HTR-8/SVneo (cell line): ENCODE measurements around the gene GOLGA6L7.
"Not testable (repeated sequence)": the region's sequence is repeated elsewhere in the genome, so short reads cannot be mapped to it uniquely, and the experiment has no call there.

Experiments
- DNase-seq: peaks from one replicate; pipeline ENCODE4 v3.0.0; 2011; ENCODE audit warnings: low spot score, mixed read lengths; ENCODE audit not compliant: insufficient read length
- FAIRE-seq: peaks from 2 replicates; lab custom pipeline; 2011; peaks lifted over from hg19 to GRCh38; lab: Jason Lieb, UNC

GOLGA6L7 gene, protein sequence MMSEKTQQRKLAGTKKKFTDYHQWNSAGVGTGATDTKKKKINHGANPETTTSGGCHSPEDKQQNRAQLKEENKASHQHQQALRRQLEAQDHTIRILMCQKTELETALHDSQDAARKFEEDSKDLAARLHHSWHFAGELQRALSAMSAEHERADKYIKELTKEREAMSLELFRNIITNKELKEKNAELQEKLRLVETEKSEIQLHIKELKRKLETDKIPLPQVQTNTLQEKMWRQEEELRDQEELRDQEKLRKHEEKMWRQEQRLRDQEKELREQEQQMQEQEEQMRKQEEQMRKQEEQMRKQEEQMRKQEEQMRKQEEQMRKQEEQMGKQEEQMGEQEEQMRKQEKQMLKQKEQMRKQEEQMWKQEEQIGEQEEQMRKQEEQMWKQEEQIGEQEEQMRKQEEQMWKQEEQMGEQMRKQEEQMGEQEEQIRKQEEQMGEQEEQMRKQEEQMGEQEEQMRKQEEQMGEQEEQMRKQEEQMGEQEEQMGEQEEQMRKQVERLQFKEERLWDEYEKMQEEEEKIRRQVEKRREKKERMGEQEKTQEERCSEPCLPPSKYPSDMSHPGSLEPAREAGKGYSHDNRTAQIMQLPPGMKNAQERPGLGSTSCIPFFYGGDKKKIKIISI

DNA sequence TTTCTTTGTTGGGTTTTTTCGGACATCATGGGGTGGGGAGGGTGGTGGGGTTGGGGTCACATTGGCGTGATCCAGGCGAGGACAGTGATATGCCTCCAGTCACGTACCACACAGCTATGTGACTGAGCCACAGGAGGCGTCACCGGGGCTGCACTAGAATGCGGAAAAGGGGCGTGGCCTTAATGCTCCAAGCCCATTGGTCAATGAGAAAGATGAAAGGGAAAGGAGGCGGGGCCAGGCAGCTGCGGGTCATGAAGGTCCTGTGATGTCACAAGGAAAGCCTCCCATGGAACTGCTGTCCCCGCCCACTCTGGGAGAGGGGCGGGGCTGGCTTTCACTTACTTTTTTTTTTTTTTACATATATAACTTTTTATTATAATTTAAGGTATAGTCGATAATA, at the start of gene GOLGA6L7:
TSS of gene GOLGA6L7 (minus strand) at position 124 of the 400 bp plus-strand sequence. CDS start at position 29, 95 bp downstream.
- not testable (repeated sequence) for FAIRE-seq, DNase-seq

DNA sequence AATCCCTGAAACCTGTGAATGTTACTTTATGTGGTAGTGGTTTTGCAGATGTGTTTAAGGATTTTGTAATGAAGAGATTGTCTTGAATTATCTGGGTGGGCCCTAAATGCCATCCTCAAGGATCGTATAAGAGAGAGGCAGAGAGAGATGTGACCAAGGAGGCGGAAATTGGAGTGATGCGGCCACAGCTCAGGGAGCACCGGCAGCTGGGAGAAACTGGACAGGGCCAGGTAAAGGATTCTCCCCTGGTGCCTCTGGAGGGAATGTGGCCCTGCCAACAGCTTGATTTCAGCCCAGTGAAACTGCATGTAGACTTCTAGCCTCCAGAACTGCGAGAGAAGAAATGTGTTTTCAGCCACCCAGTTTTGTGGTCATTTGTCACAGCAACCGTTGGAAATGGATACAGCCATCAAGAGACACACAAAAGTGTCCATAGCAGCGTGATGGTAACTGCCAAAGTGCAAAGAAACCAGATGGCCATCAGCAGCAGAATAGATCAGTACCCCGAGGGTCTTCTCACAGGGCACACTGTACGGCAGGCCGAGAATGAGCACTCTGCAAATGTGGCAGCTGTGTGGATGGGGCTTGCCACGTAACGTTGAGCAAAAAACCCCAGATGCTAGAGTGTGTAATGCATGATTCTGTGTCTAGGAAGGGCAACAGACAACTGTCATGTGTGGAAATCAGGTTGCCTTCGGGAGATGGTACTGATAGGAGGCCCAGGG, 49.6 kb upstream of the GOLGA6L7 start:
- FAIRE-seq, result no peak

DNA sequence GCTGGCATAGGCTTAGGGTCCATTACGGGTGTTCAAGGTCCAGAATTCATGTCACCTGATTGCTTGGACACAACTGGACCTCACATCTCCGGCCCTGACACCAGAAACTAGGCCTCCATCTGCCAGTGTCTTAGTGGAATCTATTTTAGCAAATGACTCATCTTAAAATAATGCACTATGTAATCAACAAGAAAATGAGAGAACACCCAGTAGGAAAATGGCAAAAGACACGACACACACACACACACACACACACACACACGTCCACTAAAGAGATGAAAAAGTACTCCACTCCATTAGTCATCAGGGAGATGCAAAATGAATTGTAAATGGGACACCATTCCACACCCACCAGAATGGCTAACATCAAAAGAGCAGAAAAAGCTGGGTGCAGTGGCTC, 48.5 kb upstream of the GOLGA6L7 start:
- peak; percentile 13 for FAIRE-seq
- DNase-seq, result peak; percentile 47

More for the DNA sequence above, 49.6 kb upstream of the GOLGA6L7 start:
- DNase-seq, result no peak

DNA sequence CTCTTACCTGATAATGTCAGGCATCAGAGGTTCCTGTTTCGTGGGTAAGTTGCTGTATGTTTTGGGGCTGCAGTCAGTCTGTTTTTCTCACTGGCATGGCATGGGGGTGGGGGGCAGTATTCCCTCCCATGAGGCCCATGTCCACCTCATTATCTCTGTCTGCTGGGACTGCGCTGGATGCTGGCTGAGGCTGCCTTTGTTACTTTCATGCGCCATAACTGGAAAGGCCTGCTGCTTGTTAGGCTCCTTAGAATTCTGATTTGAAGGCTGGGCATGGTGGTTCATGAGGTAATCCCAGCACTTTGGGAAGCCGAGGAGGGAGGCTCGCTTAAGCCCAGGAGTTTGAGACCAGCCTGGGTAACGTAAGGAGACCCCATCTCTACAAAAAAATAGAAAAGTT, 47.1 kb upstream of the GOLGA6L7 start:
- DNase-seq (no peak), FAIRE-seq (no peak)

DNA sequence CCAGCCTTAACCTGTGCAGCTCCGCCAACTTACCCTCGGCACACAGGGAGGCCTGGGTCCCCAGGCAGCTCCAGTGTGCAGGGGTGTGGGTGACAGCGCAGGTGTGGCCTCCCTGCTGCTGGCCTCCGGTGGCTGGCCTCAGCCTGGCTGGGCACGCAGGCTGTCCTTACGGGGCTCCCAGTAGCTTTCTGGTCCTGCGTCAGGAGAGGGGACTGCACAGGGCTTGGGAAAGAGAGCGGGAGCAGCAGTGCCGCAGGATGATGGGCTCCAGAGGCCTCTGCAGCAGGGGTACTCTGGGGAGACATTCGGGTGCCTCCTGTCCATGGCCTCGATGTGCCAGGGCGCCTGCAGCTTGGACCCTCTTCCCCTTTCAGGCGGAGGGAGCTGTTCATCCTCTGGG, 46.7 kb upstream of the GOLGA6L7 start:
- DNase-seq, result no peak
- FAIRE-seq, result no peak

DNA sequence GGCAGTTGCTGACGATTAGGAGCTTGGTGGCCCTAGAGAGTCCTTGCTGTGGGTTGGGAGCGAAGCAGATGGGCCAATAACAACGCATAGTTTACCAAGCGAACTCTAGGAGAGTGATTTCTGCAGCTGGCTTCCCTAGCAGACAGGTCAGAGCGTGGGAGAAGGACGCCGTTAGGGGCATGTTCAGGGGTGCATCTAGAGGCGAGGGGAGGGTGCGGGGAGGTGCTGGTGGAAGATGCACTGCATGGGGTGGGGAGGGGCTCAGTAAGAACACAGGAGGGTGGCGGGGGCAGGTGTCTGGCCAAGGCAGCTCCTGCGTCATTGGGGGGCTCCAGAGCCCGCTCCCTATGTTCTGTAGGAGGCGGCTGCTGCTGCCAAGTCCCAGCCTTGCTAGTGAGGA, 46.2 kb upstream of the GOLGA6L7 start:
- DNase-seq (no peak), FAIRE-seq (no peak)

DNA sequence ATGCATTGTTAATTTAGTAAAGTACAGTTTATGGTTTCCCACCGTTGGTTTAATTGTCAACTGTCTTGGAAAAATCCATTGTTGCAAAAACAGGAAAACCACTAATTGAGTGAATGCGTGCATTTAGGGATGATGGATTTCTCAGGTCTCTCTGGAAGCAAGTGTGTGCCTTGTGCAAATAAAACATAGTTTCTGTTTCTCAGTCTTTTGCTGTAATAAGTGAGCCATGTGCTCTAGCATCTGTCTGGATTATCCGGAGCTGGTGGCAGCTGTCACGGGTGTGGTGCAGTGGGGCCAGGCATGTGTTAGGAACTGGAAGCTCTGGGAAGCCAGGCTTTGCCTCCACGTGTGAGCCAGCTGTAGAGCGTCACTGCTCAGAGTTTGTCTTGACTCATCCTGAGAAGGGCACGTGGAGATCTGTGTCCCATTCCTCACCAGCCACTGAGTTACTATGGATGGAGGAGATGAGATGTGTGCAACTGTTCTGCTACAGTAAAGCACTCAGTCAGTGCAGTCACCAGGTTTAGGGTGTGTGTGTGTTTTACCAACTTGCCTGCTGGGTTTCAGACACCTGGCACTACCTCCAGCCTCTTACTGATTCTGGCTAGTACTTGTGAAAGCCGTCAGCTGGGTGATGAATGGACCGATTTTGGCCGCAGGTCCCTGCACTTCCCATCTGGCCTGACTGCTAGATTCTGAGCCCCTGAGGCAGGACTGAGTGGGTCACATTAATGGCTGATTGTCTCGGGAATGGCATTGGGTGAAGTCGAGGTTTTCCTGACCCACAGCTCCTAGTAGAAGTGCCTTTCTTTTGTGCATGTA, 44.6 kb upstream of the GOLGA6L7 start:
- DNase-seq, result no peak
- FAIRE-seq, result peak; percentile 52

DNA sequence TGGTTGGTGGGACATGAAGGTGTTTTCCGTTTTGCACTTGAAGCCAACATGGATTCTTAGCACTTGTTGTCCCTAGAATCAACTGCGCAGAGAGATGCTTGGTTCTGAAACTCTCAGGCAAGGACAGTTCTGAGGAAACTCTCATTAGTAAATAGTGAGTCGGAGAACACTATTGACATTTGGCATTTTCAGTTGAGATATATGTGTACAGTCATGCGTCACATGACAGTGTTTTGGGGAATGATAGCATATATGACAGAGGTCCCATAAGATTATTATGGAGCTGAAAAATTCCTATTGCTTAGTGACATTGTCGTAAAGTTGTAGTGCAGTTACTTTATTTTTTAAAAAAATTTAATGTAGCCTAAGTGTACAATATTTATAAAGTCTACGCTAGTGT, 43.1 kb upstream of the GOLGA6L7 start:
- DNase-seq (no peak), FAIRE-seq (no peak)

DNA sequence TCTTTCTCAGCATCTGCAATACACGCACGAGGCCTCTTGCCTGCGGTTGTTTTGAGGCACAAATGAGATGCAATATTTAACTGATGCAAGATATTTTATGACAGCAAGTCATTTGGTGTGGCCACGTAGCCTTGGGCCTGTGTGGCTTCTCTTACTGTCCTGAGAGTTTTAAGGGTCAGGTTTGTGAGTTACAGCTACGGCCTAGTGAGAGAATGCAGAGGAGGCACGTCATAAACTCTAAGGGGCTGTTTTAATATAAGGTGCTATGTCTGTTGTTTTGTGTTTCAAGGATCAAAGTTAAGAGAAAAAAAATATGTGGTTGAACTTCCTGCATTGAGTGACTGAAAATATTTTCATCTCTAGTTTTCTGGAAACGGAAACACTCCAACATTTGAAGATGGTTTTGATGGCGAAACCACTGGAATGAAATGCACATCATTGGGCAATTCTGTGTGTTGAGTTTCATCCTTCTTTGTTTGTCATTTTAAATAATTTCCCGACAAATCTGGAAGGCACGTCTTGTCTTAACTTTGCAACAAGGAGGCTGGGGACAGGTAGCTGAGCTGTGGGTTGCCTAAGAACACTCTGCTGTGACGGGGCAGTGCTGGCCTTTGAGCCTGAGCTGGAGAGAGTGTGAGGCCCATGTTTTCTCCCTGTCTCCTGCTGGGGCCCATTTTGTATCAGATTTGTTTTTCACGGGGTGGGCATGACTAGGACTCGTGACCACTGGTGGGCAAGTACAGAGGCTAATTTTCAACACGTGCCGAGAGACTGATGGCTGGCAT, 42.5 kb upstream of the GOLGA6L7 start:
- no peak for DNase-seq
- no peak for FAIRE-seq

DNA sequence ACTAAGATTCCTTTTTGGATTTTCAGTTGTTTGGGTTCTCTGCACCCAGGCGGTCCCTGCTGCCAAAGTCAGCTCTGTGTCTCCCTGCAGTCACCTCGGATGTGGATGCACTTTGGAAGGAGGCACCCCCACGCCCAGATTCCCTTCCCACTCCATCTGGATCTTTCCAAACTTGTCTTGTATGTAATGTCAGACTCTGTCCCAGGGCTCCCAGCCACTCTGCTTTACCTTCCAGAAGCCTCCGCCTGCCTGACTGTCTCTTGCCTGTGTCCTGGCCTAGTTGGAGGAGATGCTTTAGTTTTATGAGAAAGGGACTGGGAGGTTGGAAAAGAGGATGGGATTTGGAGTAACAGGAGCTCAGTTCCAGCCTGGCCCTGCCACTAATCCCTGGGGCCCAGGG, 41.8 kb upstream of the GOLGA6L7 start:
- not testable (repeated sequence) for FAIRE-seq

DNA sequence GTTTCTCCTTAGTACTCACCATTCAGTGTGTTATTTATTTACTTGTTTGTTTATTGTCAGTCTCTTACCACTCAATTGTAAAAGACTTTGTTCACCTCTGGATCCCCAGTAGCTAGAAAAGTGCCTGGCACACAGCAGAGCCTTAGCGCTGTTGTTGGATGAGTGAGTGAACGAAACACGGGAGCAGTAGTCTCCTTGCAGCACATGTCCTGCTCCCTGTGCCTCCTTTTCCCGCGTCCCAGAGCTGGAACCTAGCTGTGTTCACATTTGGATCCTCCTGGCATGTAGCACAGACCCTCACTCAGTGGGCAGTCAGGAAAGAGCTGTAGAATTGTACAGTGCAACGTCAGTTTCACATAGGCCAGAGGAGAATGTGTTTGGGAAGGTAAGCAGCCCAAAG, 41.4 kb upstream of the GOLGA6L7 start:
- FAIRE-seq, DNase-seq: not testable (repeated sequence)

More for the DNA sequence above, 41.8 kb upstream of the GOLGA6L7 start:
- not testable (repeated sequence) for DNase-seq

DNA sequence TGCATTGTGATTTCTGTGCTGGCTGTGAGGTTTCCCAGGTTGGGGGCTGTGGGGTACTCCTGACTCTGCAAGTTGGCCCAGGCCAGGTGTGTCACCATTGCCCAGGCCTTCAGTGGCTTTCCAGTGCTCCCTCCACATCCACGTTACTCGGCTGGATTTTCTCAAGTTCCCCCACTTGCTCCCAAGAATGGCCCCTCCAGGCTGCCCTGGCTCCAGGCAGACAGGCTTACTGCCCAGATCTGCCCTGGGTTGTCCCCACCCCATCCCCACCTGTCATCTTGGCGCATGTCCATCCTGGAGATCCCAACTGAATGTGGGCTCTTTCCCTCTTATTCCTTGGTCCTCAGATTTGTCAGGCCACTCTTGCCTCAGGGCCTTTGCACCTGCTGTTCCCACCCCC, 40.9 kb upstream of the GOLGA6L7 start:
- no peak for DNase-seq
- no peak for FAIRE-seq

DNA sequence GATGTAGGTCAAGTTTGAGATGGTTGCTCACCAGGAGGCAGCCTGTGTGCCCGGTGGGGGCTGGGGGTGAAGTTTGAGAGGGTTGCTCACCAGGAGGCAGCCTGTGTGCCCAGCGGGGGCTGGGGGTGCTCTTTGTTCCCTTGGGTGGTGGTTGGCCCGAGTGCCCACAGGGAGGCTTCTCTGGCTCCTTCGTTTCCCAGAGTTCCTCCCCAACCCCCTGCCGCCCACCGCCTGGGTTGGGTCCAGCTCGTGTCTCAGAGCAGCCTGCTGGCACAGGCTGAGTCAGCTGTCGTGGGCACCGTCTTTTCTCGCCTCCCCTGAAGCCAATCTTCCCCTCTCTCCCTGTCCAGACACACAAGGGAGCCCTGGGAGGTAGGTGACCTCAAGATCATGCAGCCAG, 40.5 kb upstream of the GOLGA6L7 start:
- FAIRE-seq (no peak), DNase-seq (no peak)

DNA sequence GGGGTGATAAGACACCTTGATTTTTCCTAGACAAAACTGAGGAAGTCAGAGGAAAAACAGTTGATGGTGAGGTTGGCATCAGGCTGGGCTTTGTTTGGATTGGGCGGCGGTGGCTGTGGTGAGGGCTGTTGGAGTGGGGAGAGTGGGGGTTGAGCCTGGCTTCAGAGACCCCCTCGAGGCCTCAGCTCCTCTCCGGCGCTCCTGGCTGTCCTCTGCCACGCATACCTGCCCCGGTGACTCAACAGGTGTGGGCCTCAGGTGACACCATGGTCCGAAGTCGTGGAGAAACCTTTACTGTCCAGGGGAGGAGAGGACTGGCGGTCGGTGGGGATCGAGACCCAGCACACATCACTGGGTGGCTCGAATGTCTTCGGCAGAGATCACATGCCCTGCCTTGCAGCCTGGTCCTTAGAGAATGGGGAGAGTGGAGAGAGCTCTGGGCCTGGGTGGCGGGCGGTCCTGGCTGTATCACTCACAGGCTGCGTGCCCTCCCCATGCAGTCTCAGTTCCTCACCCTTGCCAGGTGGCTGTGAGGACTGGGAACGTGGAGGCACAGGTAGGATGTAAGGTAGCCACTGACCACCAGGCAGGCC, 40.0 kb upstream of the GOLGA6L7 start:
- FAIRE-seq, result peak; percentile 4
- no peak for DNase-seq

DNA sequence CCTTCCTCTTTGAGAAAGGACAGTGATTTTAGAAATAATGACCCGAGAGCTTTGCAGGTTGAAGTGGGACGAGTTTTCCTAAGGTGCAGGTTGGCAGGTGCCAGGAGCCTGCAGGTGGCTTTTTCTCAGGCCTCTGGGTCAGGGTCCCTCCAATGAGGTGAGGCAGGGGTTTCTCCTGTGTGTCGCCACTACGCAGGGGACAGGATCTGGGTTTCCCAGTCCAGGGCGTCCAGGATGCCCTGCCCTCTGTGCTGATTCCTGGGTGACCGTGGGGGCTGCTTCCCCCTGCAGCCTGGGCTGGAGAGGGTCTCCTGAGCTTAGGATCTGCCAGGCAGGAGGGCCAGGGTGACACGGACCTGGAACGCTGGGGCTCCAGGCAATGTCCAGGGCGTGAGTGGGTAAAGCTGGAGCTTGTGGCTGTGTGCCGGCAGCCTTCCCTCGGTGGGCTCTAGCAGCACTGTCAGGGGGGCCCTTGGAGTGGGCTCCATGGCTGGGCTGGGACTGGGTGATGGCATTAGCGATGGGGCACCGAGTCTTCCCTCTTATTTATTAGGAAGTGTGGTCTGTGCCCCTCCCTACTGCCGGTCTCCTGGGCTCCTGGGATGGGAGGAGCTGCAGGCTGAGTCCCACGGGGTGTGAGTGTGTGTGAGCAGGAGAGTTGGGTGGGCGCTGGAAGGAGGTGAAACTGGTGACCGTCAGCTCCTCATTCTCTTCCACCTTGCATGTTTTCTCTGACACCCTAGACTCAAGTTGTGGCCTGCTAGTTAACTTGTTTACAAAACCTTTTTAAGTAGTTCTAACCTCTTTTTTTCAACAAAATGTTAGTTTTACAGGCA, 39.1 kb upstream of the GOLGA6L7 start:
- FAIRE-seq (no peak), DNase-seq (no peak)

DNA sequence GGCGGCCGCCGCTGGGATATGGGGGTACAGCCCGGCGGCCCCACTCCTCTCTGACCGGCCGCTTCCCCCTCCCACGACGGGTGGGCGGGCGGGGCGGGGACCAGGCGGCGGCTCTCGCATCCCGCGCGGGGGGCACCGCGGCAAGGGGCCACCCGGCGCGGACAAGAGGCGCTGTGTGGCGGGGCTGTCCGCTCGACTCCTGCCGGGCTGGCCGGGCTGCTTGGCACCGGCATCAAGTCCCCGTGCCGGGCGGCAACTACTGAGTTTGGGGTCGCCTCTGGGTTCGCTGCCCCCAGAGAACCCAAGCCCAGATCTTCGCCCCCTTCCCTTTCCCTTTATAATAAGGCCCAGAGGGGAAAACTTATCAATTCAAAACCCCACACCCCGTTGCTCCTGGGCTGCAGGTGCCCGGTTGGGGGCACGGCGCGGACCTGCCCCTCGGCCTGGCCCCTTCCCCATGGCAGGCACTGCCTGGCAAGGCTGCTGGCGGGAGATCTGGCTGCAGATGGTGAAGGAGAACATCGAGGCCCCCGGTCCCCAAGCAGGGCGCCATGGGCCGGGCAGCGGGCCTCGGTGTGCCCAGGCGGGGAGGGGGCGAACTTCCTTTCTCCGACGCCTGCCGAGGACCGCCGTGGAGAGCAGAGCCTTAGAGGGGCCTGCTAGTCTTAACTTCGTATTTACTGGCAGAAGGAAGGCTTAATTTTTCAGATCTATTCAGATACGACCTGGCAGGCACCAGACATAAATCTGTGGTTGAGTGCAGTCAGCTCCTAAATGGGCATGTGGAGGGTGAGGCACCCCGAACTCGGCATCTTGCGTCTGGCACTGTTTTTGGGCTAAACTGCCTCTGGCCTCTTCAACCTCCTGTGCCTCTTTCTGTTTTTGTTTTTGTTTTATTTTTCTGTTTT, 38.2 kb upstream of the GOLGA6L7 start:
- DNase-seq (no peak), FAIRE-seq (no peak)
